22Rv1 (cell line): ENCODE results near the gene ZKSCAN2.

Experiments used
- CTCF ChIP-seq: fragments of 450-650 bp; IDR thresholded peaks from 2 replicates; pipeline ENCODE4 v1.5.1; 2017; ENCODE audit warnings: mild to moderate bottlenecking
- ZFX ChIP-seq: fragments of 450-650 bp; IDR thresholded peaks from 2 replicates; pipeline ENCODE4 v1.6.1; 2017; ENCODE audit warnings: antibody characterized with exemption, borderline replicate concordance

GRCh38 chr16:25223964-25224363 is 33.7 kb downstream of the ZKSCAN2 start:
- TF ChIP-seq CTCF (no peak), ZFX (no peak)
